Measurements from ENCODE around the gene ATP1B2. TPM values are rescaled to one million over a fixed set of nuclear protein-coding genes. Genes with fewer than 3 reads are reported as not detected.

Gene ATP1B2
- total RNA-seq, 1 experiment from 2014 or later, result not detected

GRCh38 chr17:7685533-7686221 is 35.0 kb downstream of the ATP1B2 start:
- DNase-seq (ENCODE audit: low read depth), result peak; percentile 94

GRCh38 chr17:7686222-7687071 is 35.7 kb downstream of the ATP1B2 start:
- DNase-seq (ENCODE audit: low read depth), result peak; percentile 83

GRCh38 chr17:7687072-7687907 is 36.6 kb downstream of the ATP1B2 start, which contains the start of gene TP53:
Gene TP53 (minus strand): TSS chr17:7687490. CDS start chr17:7676594, 10,896 bp downstream.
- peak; percentile 95 for DNase-seq (ENCODE audit: low read depth)

GRCh38 chr17:7687908-7688807 is 37.4 kb downstream of the ATP1B2 start, which contains the start of gene WRAP53:
Gene WRAP53 (plus strand): TSS chr17:7688477. CDS start chr17:7688649, 172 bp downstream.
- peak; percentile 99 for DNase-seq (ENCODE audit: low read depth)

DNA sequence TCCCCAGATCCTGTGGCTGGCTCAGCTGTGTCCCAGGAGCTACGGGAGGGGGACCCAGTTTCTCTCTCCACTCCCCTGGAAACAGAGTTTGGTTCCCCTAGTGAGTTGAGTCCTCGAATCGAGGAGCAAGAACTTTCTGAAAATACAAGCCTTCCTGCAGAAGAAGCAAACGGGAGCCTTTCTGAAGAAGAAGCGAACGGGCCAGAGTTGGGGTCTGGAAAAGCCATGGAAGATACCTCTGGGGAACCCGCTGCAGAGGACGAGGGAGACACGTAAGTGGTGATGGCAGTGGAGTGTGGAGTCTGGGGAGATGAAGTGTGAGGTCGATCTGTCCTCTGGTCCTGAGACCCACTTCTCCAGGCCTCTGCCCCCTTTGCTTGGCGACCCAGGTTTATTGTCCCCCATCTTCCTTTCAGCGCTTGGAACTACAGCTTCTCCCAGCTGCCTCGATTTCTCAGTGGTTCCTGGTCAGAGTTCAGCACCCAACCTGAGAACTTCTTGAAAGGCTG is 38.1 kb downstream of the ATP1B2 start:
- no peak for DNase-seq (ENCODE audit: low read depth)

DNA sequence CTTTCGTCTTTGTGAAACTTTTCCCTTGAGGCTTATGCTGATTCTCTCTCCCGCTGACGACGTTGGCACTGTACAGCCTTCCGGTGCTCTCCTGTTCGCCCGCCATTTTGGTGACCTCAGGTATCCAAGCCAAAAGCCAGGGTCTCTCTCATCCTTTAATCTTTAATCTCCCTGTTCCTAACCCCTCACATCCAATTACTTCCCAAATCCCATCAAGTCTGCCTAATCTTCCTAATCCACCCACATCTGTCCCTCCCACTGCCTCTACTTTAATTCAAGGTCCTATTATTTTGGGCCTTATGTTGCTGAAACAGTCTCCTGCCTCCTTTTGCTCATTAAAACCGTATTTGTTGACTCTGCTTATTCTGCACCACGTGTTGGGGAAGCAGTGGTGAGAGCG is 44.9 kb downstream of the ATP1B2 start:
- no peak for DNase-seq (ENCODE audit: low read depth)

GRCh38 chr17:7697828-7698588 is 47.3 kb downstream of the ATP1B2 start:
- DNase-seq (ENCODE audit: low read depth), result no peak

GRCh38 chr17:7700510-7700909 is 49.8 kb downstream of the ATP1B2 start:
- DNase-seq (ENCODE audit: low read depth), result no peak

- DNase-seq (ENCODE audit: low read depth), result no peak
Observed at GRCh38 chr17:7701681-7702080, 51.0 kb downstream of the ATP1B2 start.

DNA sequence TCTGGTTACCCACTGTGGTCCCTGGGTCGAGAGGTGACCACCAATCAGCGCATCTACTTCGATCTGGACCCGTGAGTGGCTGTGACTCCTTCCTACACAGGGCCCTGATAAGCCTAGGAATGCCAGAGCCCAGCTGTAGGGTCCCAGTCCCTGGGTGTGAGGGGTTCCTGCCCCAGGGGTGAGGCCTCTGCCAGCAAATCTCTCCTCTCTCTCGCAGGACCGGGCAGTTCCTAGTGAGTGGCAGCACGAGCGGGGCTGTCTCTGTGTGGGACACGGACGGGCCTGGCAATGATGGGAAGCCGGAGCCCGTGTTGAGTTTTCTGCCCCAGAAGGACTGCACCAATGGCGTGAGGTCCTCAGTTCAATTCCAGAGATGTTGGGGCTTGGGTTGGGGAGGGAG is 52.0 kb downstream of the ATP1B2 start:
- no peak for DNase-seq (ENCODE audit: low read depth)

GRCh38 chr17:7703584-7704479 is 53.1 kb downstream of the ATP1B2 start:
- peak; percentile 82 for DNase-seq (ENCODE audit: low read depth)

DNA sequence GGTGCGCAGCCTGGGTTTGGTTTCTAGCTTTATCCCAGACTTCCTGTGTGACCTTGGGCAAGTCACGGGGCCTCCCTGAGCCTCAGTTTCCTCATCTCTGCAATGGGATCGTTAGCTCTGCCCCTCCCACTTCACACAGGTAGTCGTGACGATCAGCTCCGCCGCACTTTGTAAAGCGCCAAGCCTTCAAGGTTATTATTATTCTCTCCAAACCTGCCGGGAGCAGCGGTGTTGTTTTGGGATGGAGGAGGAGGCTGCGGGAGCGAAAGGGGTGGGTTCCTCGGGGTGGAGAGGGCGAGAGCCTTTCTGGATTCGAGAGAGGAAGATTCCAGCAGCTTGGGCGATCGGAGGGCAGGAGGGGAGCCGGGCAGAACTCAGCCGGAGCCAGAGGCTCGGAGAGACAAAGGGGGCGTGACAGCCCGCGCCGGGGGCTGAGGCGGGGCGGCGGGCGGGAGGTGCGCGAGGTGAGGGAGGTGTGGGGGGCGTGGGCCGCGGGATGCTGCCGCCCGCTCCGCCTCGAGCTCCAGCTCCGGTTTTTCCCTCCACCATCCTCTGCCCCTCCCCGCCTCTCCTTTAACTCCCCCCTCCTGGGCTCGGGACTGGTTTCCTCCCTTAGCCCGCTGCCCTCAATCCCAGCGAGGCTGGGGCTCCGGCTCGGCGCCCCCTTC is 54.0 kb downstream of the ATP1B2 start, which contains the start of gene EFNB3:
TSS of gene EFNB3 (plus strand) at position 602 of the 668 bp plus-strand sequence. CDS start 397 bp downstream, outside the sequence.
- peak; percentile 76 for DNase-seq (ENCODE audit: low read depth)

- no peak for DNase-seq (ENCODE audit: low read depth)
Observed at GRCh38 chr17:7705269-7706255, 54.8 kb downstream of the ATP1B2 start.

GRCh38 chr17:7706631-7707354 is 56.1 kb downstream of the ATP1B2 start:
- DNase-seq (ENCODE audit: low read depth), result no peak

Data from Daoy (cell line).